ENCODE measurements around the gene NEGR1.

Gene NEGR1

DNA sequence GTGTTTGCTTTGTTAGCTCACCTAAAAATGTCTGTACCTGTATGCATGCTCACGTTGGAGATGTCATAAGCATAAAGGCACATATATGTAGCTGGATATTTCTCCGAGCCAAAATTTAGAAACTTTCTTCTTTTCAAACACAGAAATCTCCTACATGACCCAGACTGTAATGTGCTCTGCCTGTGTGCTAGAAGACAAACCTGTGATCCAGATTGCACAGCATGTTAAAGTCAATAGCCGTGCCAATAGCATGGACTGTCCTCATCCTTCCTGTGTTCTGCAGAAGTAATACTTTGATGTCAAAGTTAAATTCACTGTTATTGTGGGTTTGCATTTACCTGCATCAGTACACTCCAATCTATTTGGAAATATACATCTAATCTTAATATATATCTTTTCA lies 855.3 kb downstream of the NEGR1 start:
- DNase-seq, result no peak

DNA sequence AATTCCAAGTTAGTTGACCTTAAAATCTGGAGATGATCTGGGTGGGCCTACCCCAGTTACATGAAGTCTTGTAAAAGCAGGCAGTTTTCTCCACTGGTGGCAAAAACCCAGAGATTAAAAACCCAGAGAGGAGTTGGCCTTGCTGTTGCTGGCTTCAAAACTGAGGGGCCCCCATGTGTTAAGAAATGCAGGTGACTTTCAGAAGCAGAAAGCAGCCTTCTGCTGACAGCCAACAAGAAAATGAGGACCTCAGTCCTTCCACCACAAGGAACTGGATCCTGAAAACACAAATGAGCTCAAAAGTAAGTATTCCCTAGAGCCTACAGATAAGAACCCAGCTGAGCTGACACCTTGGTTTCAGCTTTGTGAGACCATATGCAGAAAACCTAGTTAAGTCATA lies 857.8 kb downstream of the NEGR1 start:
- no peak for DNase-seq

DNA sequence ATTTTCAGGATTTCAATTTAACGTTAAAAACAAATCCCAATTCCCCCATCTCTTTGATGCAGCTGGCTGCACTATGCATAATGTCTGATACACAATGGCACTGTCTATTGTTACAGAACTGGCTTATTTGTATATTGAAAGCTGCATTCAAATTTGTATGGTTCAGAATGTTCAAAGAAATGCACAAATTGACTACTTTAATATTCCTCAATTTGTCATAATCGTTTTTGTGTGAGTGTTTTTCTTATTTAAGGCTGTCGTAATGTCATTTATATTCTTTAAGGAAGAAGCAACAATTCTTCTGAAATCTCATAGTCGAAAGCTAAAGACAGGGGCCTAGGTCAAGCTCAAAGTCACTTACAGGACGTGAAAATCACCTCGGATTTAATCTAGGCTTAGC lies 860.1 kb downstream of the NEGR1 start:
- DNase-seq, result no peak

DNA sequence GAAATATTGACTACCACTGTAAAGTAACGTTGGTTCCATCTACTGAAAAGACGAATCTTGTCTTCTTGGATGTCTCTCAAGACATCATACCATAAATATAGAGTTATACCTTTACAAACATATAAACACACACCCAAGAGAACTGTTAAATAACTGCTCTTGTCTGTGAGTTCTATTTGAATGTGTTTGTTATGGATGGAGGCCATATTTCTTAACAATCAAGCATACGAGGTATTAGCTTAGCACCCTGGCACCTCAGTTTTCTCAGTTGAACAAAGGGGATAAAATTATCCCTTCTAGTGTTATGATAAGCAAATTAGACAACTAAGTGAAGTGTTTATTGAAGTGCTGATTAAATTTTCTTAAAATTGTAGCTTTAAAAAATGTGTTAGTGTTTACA lies 864.9 kb downstream of the NEGR1 start:
- DNase-seq, result no peak

DNA sequence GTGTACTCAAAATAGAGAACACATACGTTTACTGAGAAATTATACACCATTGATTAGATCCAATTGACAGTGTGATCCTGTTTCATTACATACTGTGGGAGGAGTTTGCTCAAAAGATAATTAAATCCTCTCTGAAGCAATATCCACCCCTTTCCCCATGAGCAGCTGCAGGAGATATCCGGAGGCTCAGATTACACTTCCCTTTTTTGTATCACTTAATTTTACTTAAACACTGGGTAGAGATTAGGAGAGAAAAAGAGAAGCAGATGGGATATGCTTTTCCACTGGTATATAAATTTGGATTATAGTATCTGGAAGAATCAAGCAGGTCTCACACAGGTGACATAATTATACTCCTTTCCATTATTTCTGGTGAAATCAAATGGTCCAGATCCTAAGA lies 868.2 kb downstream of the NEGR1 start:
- DNase-seq, result no peak

DNA sequence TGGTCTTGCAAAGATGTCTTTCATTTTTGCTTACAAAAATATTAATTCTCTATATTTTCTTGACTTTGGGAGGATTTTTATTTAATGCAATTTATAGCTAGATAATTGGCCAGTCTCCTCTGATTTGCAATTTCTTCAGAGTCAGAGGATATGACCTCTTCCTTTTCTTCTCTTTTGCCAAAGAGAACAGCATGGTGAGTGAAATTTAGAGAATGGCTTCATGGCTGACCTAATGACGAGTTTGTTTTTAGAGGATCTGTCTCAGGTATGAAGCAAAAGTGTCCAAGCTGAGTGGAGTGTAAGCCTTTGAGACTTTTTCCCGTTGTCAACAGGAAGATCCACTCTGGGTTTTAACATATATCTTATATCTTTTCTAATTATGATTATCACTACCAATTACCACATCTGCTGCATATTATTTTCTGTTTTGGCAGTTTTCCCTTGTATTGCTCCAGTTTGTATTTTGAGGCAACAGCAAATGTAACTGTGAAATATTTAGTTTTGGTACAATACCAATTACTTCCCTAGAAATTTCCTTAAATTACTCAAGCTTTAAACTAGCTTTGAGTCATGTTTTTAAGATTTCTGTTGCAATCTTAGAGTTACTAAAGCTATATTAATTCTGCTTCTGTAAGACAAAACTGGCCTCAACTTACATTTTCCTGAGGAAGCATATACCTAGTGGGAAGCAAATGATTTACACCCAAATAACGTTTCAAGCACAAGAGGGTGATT lies 868.7 kb downstream of the NEGR1 start:
- DNase-seq, result no peak

DNA sequence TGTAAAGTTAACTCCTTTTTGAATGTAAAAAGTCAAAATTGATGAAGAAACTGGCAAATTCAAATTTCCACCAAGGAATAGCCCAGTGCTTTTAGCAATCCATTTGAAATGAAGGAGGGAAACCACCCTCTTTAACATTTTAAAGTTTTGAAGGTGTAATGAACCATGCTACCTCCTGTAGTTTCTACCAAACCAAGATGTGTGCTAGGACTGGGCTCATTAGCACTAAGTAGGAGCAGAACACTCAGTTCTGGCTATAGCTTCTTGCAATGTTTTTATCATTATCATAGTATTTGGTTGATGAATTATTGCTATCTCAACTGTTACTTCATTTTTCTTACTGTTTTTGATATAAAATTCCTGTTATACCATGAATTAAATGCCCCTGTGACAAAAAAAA lies 882.3 kb downstream of the NEGR1 start:
- no peak for DNase-seq

DNA sequence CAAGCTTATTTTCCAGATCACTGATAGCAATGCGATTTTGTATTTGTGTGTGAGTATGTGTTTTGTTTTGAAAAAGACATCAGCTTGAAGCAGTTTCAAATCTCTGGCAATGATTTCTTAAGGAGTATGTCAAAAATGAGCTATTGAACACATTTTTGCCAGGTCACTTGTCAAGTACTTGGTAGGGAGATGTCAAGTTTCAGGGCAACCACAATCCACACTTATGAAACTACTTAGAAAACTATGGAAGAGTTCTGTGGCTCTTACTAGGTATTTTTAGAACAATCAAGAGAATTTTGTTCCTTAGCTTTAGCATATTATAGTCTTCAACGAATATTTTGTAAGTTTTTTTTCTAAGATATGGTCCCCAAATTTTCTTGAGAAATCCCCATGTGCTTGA lies 882.7 kb downstream of the NEGR1 start:
- DNase-seq, result no peak

DNA sequence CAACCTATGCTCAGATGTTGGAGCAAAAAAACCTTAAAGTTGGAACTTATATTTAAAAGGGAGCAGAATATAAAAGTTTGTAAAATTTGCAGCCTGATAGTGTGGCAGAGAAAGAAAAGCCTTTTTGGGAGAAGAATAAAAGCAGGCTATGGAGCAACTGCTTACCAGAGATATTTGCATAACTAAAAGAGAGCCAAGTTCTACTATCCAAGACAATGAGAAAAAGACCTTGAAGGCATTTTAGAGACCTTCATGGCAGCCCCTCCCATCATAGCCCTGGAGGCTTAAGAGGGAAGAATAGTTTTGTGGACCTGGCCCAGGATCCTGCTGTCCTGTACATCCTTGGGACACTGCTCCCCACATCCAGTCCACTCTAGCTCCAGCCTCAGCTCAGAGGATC lies 889.0 kb downstream of the NEGR1 start:
- DNase-seq, result no peak

DNA sequence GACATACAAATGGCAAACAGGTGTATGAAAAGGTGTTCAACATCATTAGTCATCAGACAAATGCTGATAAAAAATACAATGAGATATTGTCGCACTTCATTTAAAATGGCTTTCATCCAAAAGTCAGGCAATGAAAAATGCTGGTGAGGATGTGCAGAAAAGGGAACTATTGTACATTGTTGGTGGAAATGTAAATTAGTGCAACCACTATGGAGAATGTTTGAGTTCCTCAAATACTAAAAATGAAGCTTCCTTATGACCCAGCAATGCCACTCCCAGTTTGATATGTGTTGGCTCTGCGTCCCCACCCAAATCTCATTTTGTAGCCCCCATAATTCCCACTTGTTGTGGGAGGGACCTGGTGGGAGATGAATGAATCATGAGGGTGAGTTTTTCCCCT lies 891.8 kb downstream of the NEGR1 start:
- DNase-seq, result no peak

DNA sequence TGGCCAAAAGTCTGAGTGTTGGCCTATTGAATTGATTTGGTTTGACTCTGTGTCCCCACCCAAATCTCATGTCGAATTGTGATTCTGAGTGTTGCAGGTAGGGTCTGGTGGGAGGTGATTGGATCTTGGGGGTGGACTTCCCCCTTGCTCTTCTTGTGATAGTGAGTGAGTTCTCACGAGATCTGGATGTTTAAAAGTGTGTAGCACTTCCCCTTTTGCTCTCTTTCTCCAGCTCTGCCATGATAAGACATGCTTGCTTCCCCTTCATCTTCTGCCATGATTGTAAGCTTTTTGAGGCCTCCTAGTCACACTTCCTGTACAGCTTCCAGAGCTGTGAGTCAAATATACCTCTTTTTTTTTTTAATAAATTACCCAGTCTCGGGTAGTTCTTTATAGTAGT lies 904.5 kb downstream of the NEGR1 start:
- DNase-seq, result no peak

DNA sequence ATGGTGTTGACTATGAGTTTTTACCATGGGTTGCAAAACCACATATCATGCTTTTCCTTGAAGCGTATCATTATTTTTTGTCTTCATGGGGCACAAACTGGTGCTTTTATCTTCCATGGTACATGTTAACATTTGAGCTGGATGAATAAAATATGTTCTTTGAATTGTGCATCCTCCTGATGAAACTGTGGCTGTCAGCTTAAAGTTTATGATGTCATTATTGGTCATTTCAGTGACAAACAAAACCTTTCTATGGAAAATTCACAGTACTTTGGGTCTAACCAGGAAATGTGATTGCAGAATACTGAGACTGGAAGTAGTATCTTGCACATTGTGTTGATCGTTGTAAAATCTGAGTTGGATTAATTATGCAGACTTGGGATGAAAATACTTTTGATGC lies 909.8 kb downstream of the NEGR1 start:
- DNase-seq, result no peak

DNA sequence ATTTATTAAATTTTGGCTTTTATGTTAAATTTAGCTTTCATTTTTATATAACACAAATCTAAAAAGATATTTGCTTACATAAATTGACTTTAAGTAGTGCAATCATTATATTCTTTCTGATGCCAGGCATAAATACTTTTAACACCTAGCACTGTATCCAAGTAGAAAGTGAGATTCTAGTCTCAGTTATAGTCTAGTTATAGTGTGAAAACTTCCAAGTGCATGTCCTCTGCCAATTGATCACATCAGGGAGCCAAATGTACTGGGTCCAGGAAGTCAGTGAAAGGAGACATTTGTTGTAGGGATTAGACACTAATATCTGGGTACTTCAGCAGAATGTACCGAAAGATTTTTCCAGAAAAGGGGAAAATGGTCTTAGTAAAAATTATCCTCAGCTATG lies 910.8 kb downstream of the NEGR1 start:
- DNase-seq, result no peak

DNA sequence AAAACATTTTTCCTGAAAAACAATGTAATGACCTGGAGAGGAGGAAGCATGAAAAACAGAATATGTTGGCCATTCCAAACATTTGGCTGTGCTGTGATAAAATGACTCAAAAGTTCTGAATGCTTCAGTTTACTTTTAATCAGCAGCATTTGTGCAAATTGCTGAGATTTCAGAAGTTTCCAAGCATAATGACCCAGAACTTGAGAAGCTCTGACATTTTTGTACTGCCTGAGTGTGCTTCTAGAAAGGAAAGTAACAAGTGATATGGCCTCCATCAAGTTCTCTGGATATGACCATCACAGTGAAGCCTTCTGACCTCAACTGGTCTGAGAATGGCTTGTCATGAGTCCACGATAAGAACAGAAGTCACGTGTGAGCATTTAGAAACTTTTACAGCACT lies 918.1 kb downstream of the NEGR1 start:
- no peak for DNase-seq

DNA sequence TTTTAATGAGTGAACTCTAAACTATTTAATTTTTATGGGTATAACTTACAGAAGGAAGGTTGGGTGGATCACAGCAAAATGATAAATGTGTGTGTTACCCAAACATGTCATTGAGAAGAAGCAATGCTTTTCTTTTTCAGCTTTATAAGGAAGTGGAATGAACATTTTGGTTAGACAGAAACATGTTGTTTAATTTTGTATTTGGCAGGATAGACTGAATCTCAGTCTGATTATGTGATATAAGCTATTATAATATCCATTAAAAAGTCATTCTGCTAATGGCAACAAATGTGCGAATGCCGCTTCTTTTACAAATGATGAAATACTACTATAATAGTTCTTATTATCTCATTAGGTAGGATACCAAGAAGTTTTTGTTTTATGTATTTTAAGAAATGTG lies 919.6 kb downstream of the NEGR1 start:
- no peak for DNase-seq

DNA sequence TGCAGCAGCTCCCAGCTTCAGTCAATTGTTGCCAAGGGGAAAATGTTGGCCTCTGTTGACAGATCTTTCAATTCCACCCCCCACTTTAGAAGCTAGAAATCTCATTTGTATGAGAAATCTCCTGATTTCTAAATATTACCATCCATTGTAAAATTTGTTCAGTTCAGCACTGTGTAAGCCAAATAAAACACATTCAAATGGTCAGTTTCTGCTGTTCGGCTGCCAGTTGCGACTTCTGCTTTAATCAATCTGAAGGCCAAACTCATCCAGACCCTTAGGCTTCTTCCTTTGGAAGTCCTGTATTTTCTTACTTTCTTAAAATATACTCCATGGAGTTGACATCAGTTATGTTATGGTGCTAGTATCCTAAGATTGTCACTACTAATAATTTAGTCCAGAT lies 920.3 kb downstream of the NEGR1 start:
- DNase-seq, result no peak

DNA sequence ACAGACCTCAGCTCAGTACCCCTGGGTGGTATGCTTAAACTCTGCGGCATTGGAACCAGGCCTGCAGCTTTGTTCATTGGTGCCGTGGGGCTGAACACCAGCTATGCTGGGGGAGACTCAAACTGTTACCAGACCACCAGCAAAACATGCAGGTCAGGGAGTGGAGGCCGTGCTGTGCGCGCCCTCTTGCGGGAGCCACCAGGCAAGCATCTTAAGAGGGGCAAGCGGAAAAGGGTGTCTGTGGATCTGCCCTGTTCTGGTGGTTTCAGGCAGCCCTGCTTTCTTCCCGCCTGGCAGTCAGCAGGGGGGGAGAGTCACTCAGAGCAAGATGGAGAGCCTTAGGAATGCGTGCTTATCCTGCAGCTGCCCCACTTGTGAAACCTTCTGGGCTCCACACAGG lies 924.6 kb downstream of the NEGR1 start:
- no peak for DNase-seq

DNA sequence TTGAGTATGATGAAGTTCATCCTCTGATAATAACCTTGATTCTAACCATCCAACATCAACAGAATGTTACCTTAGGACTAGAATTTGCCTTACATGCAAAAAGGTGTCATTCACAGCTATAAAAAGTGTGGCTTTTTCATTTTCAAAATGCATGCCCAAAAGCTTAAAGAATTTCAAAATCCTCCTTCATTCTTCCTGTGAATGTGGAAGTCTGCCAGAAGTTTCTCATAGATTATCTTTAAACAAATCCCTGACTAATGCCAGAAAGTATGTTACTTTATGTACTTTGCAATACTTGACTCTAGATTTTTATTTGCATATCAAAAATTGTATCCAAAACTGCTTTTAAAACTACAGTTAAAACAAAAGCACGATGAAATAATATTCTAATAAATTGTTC lies 930.9 kb downstream of the NEGR1 start:
- no peak for DNase-seq

DNA sequence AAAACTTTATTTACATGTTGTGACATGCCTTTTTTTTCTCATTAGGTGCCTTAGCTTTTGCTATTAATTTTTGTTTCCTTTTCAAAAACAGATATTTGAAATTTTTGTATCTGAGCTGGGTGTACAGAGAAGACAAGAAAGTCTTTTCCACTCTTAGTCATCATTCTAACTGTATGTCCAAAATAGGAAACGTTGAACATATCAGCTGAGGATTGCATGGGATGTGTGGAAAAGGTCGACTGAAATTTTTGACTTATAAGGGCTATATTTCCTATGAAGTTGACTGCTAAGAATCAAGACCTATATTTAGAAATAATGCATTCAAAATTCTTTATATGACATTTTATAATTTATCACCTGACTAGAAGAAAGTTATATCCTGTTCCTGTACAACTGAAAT lies 931.5 kb downstream of the NEGR1 start:
- DNase-seq, result no peak

DNA sequence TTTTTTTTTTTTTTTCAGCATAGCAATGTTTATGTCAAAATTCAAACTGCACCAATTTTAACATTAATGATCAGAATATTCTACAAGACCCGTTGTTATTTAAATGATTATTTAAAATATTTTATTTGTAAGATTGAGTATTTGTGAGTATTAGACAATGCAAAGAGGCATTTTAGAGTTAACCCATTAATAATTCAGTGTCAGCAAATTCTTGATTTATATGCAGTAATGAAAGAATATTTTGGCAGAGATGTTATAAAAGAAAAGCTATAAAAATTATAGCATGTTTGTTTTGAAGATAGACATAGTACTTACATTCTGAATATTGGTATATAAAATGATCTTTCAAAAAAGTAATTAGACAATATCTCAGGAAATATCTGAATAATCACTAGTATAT lies 932.0 kb downstream of the NEGR1 start:
- DNase-seq, result no peak

Measured in activated CD4-positive, CD25-positive, alpha-beta regulatory T cell treated with anti-CD3 and anti-CD28 coated beads, Interleukin-2, amount 50 U/mL, for 72 hours (primary cell).